ENCODE data around the gene PTOV1.
A peak's percentile ranks its signal among the peaks of the same experiment; 100 is the strongest.
"Not testable (repeated sequence)": the region's sequence is repeated elsewhere in the genome, so short reads cannot be mapped to it uniquely, and the experiment has no call there.

The PTOV1 gene

DNA sequence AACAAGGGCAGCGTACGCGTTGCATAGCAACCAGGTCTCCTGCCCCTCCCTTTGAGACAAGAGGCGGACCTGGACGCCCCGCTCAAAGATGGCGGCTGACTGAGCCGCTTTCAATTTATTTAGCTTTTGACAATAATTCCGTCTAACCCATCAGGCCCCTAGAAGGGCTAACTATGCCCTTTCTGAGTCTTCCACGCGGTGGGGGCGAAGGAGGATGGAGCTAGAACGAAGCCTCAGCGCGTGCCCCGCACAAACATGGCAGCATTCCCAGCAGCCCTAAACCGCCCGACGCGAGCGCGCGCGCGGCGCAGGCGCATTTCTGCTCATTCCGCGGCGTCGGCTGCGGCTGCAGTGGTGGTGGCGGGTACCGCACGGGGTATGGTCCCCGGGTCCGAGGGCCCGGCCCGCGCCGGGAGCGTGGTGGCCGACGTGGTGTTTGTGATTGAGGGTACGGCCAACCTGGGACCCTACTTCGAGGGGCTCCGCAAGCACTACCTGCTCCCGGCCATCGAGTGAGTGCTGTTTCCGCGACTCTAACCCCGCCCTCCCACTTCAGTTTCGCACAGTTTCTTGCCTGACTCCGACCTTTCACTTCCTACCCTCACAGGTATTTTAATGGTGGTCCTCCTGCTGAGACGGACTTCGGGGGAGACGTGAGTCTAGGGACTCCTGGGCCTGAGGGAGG is 32.9 kb upstream of the PTOV1 start, which contains the start of gene MED25:
TSS of gene MED25 (plus strand) at position 326 of the 685 bp plus-strand sequence. CDS start at position 379, 53 bp downstream.
- peak; percentile 78 for DNase-seq (ENCODE audit: low spot score)

GRCh38 chr19:49818649-49819370 is 32.1 kb upstream of the PTOV1 start:
- no peak for DNase-seq (ENCODE audit: low spot score)

- not testable (repeated sequence) for DNase-seq (ENCODE audit: low spot score)
Measured at GRCh38 chr19:49819452-49820115, 31.4 kb upstream of the PTOV1 start.

DNA sequence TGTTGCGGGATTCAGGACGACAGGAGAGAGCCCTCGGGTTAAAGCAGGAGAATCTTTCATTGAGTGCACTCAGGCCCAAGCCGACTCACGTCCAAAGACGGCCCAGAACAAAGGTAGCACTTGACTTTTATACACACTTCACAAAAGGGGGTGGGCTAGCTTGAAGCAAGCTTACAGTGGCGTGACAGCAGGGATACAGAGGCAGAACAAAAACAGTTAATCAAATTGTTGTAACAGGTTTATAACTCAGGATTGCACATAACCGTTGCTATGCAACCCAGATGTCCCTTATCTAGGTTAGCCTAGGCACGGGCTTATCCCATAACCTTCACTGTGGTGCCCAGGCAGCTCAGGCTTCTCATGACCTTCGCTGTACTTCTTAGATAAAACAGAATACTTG is 30.8 kb upstream of the PTOV1 start:
- no peak for DNase-seq (ENCODE audit: low spot score)

DNA sequence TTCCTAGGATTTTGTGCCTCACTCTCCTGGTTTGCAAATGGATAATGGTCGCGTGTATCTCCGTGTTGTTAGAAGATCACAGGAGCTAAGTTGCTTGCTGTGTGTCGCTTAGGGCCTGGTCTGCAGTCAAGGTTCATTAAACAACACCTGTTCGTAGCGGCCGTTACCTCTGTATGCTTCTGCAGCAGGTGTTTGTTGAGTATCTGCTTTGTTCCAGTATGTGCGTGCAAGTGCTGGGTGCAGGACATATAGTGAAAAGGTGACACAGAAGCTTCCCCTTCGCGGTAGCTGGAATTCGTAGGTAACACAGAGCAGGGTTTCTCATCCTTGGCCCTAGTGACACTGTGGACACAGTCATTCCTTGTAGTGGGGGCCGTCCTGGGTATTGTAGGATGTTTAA is 27.5 kb upstream of the PTOV1 start:
- DNase-seq (ENCODE audit: low spot score): no peak

DNA sequence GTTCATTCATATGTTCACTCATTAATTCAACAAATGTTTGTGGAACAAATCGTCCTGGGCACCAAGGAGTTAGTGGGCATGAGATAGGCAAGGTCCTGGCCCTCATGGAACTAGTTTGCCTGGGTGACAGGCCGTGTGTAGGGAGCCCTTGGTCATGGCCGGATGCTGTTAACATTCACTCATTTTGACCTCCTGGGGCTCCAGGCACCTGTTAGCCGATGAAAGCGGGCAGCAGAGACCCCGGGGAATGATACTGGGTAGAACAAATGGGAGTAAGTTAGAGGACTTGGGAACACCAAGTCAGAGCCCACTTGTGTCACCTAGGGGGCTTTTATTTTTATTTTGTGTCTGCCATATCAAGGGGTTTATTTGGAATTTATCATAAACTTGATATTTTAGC is 26.3 kb upstream of the PTOV1 start:
- DNase-seq (ENCODE audit: low spot score): no peak

GRCh38 chr19:49827034-49827433 is 23.9 kb upstream of the PTOV1 start:
- no peak for DNase-seq (ENCODE audit: low spot score)

DNA sequence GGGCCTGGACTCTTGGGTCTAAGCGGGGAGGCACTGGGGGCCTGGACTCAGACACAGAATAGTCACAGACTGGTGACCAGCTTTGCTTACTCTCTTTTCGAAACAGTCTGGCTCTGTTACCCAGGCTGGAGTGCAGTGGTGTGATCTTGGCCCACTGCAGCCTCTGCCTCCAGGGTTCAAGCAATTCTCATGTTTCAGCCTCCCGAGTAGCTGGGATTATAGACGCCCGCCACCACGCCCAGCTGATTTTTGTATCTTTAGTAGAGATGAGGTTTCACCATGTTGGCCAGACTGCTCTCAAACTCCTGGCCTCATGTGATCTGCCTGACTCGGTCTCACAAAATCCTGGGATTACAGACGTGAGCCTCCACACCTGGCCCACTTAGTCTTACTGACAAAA is 21.8 kb upstream of the PTOV1 start:
- no peak for DNase-seq (ENCODE audit: low spot score)

- DNase-seq (ENCODE audit: low spot score): no peak
Measured at GRCh38 chr19:49829721-49830120, 21.2 kb upstream of the PTOV1 start.

GRCh38 chr19:49830766-49831165 is 20.2 kb upstream of the PTOV1 start:
- no peak for DNase-seq (ENCODE audit: low spot score)

DNA sequence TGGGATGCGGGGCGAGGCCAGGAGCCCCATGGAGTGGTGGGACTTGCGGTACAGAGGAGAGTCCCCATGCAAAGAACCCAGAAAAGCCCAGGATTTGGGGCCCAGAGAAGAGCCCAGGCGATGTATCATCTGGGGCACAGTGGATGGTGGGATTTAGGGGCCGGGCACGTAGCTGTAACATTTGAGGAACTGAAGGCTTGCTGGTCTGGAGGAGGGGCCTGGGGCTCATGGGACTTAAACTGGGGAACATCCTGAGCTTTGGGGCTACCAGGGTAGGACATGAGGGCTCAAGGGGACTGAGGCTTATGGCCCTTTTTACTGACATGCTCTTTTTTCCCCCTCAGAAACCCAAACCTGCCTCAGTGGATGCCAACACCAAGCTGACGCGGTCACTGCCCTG is 19.4 kb upstream of the PTOV1 start:
- no peak for DNase-seq (ENCODE audit: low spot score)

GRCh38 chr19:49832556-49832955 is 18.4 kb upstream of the PTOV1 start:
- no peak for DNase-seq (ENCODE audit: low spot score)

GRCh38 chr19:49833599-49833998 is 17.4 kb upstream of the PTOV1 start:
- no peak for DNase-seq (ENCODE audit: low spot score)

DNA sequence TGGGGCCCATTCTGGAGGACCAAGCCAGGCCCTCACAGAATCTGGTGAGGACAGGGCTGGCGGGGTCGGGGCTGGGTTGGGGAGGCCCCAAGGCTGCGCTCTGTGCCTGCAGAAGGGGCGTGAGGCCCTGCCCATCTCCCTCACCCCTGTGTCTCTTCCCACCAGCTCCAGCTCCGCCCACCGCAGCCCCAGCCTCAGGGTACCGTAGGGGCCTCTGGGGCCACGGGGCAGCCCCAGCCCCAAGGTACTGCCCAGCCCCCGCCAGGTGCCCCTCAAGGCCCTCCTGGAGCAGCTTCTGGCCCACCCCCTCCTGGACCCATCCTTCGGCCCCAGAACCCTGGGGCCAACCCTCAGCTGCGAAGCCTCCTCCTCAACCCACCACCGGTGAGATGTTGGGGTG is 15.4 kb upstream of the PTOV1 start:
- no peak for DNase-seq (ENCODE audit: low spot score)

- no peak for DNase-seq (ENCODE audit: low spot score)
Measured at GRCh38 chr19:49836176-49837008, 14.6 kb upstream of the PTOV1 start.

GRCh38 chr19:49837009-49837310 is 14.0 kb upstream of the PTOV1 start:
- DNase-seq (ENCODE audit: low spot score): no peak

DNA sequence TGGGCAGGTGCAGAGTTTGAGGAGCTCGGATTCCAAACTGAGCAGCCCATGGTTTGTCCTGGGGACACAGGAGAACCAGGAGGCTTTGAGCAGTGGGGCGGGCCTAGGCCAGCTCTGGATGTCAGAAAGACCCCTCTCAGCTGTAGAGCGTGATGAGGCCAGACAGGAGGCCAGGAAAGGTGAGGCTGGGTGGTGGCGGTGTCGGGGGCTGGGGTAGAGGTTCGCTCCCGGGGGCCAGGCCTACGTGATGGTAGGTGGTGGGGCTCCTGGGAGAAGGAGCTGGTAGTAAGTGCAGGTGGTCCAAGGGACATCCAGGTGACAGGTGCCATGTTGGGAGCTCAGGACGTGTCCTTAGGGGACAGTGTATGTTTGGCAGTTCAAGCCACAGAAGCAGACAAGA is 13.5 kb upstream of the PTOV1 start:
- no peak for DNase-seq (ENCODE audit: low spot score)

GRCh38 chr19:49838885-49839588 is 11.9 kb upstream of the PTOV1 start:
- no peak for DNase-seq (ENCODE audit: low spot score)

DNA sequence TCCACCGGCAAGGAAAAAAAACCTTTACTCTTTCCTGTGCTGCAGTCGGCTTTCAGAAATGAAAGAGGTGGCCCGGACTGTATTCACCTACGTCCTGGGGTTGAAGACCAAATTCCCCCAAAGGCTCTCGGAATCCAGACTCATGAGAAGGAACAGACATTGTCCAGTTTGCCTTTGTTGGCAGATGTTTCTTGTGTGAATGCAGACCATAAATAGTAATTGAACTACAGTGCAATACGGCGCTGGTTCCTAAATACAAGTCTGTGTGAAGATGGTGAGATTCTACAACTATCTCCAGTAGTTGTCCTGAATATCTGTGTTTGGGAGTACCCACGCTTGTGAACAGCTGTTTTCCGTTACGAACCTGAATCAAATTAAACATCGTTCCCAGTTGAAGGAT is 11.2 kb upstream of the PTOV1 start:
- DNase-seq (ENCODE audit: low spot score): no peak

- DNase-seq (ENCODE audit: low spot score): no peak
Measured at GRCh38 chr19:49840321-49840720, 10.6 kb upstream of the PTOV1 start.

DNA sequence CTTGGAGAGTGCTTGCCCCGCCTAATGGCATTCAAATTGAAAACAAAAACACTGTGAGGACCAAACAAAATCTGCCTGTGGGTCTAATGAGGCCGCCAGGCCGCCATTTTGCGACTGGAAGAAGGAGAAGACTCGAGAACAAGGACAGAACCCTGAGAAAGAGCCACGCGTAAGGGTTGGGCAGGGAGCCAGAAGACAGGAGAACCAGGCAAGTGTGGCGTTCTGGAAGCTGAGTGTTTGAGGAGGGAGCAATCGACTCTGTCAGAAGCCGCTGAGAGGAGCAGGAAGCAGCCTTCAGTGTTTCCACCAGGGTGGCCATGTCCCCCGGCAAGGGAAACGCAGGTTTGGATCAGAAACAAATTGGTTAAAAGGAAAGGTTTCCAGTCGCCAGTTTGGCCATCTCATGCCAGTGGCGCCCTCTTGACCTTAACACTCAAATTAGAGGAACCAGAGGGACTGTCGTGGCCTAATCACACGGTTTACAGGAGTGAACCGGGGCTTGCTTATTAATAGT is 10.2 kb upstream of the PTOV1 start:
- DNase-seq (ENCODE audit: low spot score): no peak

GRCh38 chr19:49843265-49843664 is 7.7 kb upstream of the PTOV1 start:
- DNase-seq (ENCODE audit: low spot score): no peak
